ENCODE data around the gene ELP5. TPM values are rescaled to one million over a fixed set of nuclear protein-coding genes. Genes with fewer than 3 reads are reported as not detected.

The ELP5 gene
- total and polyA plus RNA-seq, 2 experiments from 2014 or later, result 30.6 to 49.6 TPM

DNA sequence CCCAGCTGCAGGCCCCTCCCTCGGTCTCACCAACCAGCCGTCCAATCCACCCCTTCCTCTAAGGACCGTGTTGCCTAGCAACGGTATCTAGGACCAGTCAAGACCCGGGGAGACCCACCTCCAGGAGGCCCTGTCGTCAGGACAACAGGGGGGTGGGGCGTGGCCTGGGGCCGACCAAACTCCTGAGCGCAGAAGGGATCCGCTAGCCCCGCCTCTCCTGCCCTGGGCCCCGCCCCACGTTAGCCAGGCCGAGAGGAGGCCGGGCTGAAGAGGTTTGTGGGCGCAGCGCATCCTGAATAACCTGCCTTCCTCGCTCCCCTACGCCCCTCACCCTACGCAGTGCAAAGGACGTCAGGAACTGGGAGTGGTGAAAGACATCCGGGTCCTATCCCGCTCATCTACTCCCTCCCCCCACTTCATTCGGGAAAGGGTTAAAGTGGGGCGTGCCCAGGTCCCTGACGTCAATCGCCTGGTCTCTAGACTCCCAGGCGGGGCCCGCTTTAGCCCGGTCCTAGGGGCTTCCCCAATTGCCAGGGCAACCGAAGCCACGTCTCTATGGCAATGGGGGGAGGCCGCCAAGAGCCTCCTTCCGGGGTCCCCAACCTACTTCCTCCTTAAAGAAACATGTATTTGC is 47.1 kb upstream of the ELP5 start:
- WGBS (ENCODE audit: low lambda C conversion rate, missing lambda C conversion rate), result 2% methylated on average over 30 of the region's 34 CpGs
- Histone ChIP-seq H3K4me2 (peak overlapping the region; percentile 77), H2AFZ (peak overlapping the region; percentile 66)

GRCh38 chr17:7205561-7205960 is 46.5 kb upstream of the ELP5 start:
- H3K27ac ChIP-seq, result peak overlapping the region; percentile 64
- TF ChIP-seq EZH2phosphoT487 (IDR thresholded peaks at IDR 0.05; ENCODE audit: low read depth, severe bottlenecking, unreplicated experiment), result no peak
- peak overlapping the region; percentile 77 for H3K4me2 ChIP-seq
- no peaks in the 10 kb centered on the region for H3K36me3 ChIP-seq (replicated peaks; ENCODE audit: insufficient read depth, low read depth)
- H3K79me2 ChIP-seq, result peaks cover 12% of the 10 kb centered on the region
- H2AFZ ChIP-seq, result peak overlapping the region; percentile 66
- WGBS (ENCODE audit: low lambda C conversion rate, missing lambda C conversion rate), result 54% methylated on average over 3 of the region's 15 CpGs
- DNase-seq (ENCODE audit: low spot score), result no peak
- no peaks in the 10 kb centered on the region for H3K9me3 ChIP-seq (ENCODE audit: low read depth)
- no peaks in the 10 kb centered on the region for H3K9me2 ChIP-seq (replicated peaks; ENCODE audit: insufficient read depth)
- no peak overlapping the region for H3K4me3 ChIP-seq
- no peaks in the 10 kb centered on the region for H3K4me1 ChIP-seq (ENCODE audit: insufficient read depth)
- peaks cover 6% of the 10 kb centered on the region for H4K20me1 ChIP-seq (ENCODE audit: insufficient read depth, poor library complexity, severe bottlenecking)
- H3K27me3 ChIP-seq, result no peaks in the 10 kb centered on the region

More for the DNA sequence above, 47.1 kb upstream of the ELP5 start:
- H3K27me3 ChIP-seq, result no peaks in the 10 kb centered on the region
- H4K20me1 ChIP-seq (ENCODE audit: insufficient read depth, poor library complexity, severe bottlenecking), result peaks cover 6% of the 10 kb centered on the region
- no peaks in the 10 kb centered on the region for H3K9me2 ChIP-seq (replicated peaks; ENCODE audit: insufficient read depth)
- peak; percentile 91 for DNase-seq (ENCODE audit: low spot score)
- TF ChIP-seq EZH2phosphoT487 (IDR thresholded peaks at IDR 0.05; ENCODE audit: low read depth, severe bottlenecking, unreplicated experiment) (no peak), CTCF (IDR thresholded peaks at IDR 0.05; ENCODE audit: poor library complexity) (no peak), EZH2 (IDR thresholded peaks at IDR 0.05; ENCODE audit: borderline replicate concordance) (no peak)
- no peaks in the 10 kb centered on the region for H3K9me3 ChIP-seq (ENCODE audit: low read depth)
- H3K79me2 ChIP-seq, result peaks cover 6% of the 10 kb centered on the region
- peak overlapping the region; percentile 25 for H3K4me3 ChIP-seq
- H3K4me1 ChIP-seq (ENCODE audit: insufficient read depth), result no peaks in the 10 kb centered on the region
- H3K36me3 ChIP-seq (replicated peaks; ENCODE audit: insufficient read depth, low read depth), result no peaks in the 10 kb centered on the region
- peak overlapping the region; percentile 64 for H3K27ac ChIP-seq

- Histone ChIP-seq H3K27me3 (no peaks in the 10 kb centered on the region), H3K4me1 (ENCODE audit: insufficient read depth) (peaks cover 3% of the 10 kb centered on the region), H3K4me2 (no peak overlapping the region), H4K20me1 (ENCODE audit: insufficient read depth, poor library complexity, severe bottlenecking) (peaks cover 14% of the 10 kb centered on the region), H3K27ac (no peak overlapping the region), H3K79me2 (peaks cover 25% of the 10 kb centered on the region), H3K9me3 (ENCODE audit: low read depth) (no peaks in the 10 kb centered on the region), H3K9me2 (replicated peaks; ENCODE audit: insufficient read depth) (no peaks in the 10 kb centered on the region), H2AFZ (no peak overlapping the region), H3K4me3 (no peak overlapping the region), H3K36me3 (replicated peaks; ENCODE audit: insufficient read depth, low read depth) (no peaks in the 10 kb centered on the region)
- 83% methylated on average over 9 of the region's 24 CpGs for WGBS (ENCODE audit: low lambda C conversion rate, missing lambda C conversion rate)
- DNase-seq (ENCODE audit: low spot score), result no peak
- TF ChIP-seq EZH2 (IDR thresholded peaks at IDR 0.05; ENCODE audit: borderline replicate concordance), result no peak
Observed at GRCh38 chr17:7207120-7208001, 44.7 kb upstream of the ELP5 start.

GRCh38 chr17:7208027-7208571 is 43.9 kb upstream of the ELP5 start:
- Histone ChIP-seq H2AFZ (no peak overlapping the region), H3K27ac (no peak overlapping the region), H3K9me2 (replicated peaks; ENCODE audit: insufficient read depth) (no peaks in the 10 kb centered on the region), H3K27me3 (no peaks in the 10 kb centered on the region), H3K4me2 (no peak overlapping the region), H4K20me1 (ENCODE audit: insufficient read depth, poor library complexity, severe bottlenecking) (peaks cover 18% of the 10 kb centered on the region), H3K36me3 (replicated peaks; ENCODE audit: insufficient read depth, low read depth) (no peaks in the 10 kb centered on the region), H3K9me3 (ENCODE audit: low read depth) (no peaks in the 10 kb centered on the region), H3K4me3 (no peak overlapping the region), H3K4me1 (ENCODE audit: insufficient read depth) (peaks cover 3% of the 10 kb centered on the region), H3K79me2 (peaks cover 32% of the 10 kb centered on the region)
- TF ChIP-seq CTCF (IDR thresholded peaks at IDR 0.05; ENCODE audit: poor library complexity) (no peak), EZH2phosphoT487 (IDR thresholded peaks at IDR 0.05; ENCODE audit: low read depth, severe bottlenecking, unreplicated experiment) (no peak), EZH2 (IDR thresholded peaks at IDR 0.05; ENCODE audit: borderline replicate concordance) (no peak)
- WGBS (ENCODE audit: low lambda C conversion rate, missing lambda C conversion rate), result 51% methylated on average over 14 of the region's 21 CpGs
- no peak for DNase-seq (ENCODE audit: low spot score)
